HepG2 (cell line): ENCODE results near the gene RSF1. TPM values are rescaled to one million over a fixed set of nuclear protein-coding genes. Genes with fewer than 3 reads are reported as not detected.

ENCODE experiments used
- CBFB ChIP-seq: sonication (generic); formaldehyde crosslinking; IDR thresholded peaks from 2 replicates; pipeline ENCODE4 v1.4.0; 2020; ENCODE audit warnings: missing genetic modification reagents
- CBX1 ChIP-seq: IDR thresholded peaks from one replicate; pipeline ENCODE4 v1.6.1; 2016; ENCODE audit warnings: antibody characterized with exemption, low read depth
- FOSL1 ChIP-seq: sonication (generic); formaldehyde crosslinking; IDR thresholded peaks from 2 replicates; pipeline ENCODE4 v1.9.0; 2021; ENCODE audit warnings: missing genetic modification reagents, borderline replicate concordance
- HES4 ChIP-seq: sonication (generic); formaldehyde crosslinking; IDR thresholded peaks from 2 replicates; pipeline ENCODE4 v1.9.0; 2021; ENCODE audit warnings: mild to moderate bottlenecking, missing genetic modification reagents, borderline replicate concordance
- RFX1 ChIP-seq: fragments of 450-650 bp; IDR thresholded peaks from 2 replicates; pipeline ENCODE4 v1.6.1; 2017
- SMAD1 ChIP-seq: sonication (generic); formaldehyde crosslinking; IDR thresholded peaks from 2 replicates; pipeline ENCODE4 v1.4.0; 2020; ENCODE audit warnings: missing genetic modification reagents, low read depth, mild to moderate bottlenecking, borderline replicate concordance
- YEATS2 ChIP-seq: sonication (generic); formaldehyde crosslinking; IDR thresholded peaks from 2 replicates; pipeline ENCODE4 v1.4.0; 2020; ENCODE audit warnings: missing genetic modification reagents, borderline replicate concordance
- ZNF282 ChIP-seq: fragments of 450-650 bp; IDR thresholded peaks from 2 replicates; pipeline ENCODE4 v1.6.1; 2018; ENCODE audit not compliant: partially characterized antibody
- ZNF331 ChIP-seq: sonication (generic); formaldehyde crosslinking; IDR thresholded peaks from 2 replicates; pipeline ENCODE4 v1.4.0; 2020; ENCODE audit warnings: missing genetic modification reagents
- ZNF343 ChIP-seq: sonication (generic); formaldehyde crosslinking; IDR thresholded peaks from 2 replicates; pipeline ENCODE4 v1.4.0; 2020; ENCODE audit warnings: mild to moderate bottlenecking, missing genetic modification reagents
- ZNF501 ChIP-seq: sonication (generic); formaldehyde crosslinking; IDR thresholded peaks from 2 replicates; pipeline ENCODE4 v1.5.1; 2020; ENCODE audit warnings: mild to moderate bottlenecking, moderate library complexity, missing genetic modification reagents
- ZNF563 ChIP-seq: sonication (generic); formaldehyde crosslinking; IDR thresholded peaks from 2 replicates; pipeline ENCODE4 v1.8.0; 2022; ENCODE audit warnings: mild to moderate bottlenecking, moderate library complexity, missing genetic modification reagents
- ZNF746 ChIP-seq: sonication (generic); formaldehyde crosslinking; IDR thresholded peaks from 2 replicates; pipeline ENCODE4 v1.8.0; 2022; ENCODE audit warnings: mild to moderate bottlenecking, missing genetic modification reagents
- ZNF747 ChIP-seq: sonication (generic); formaldehyde crosslinking; IDR thresholded peaks from 2 replicates; pipeline ENCODE4 v1.8.1; 2023; ENCODE audit warnings: missing genetic modification reagents, mild to moderate bottlenecking, borderline replicate concordance
- ZSCAN31 ChIP-seq: sonication (generic); formaldehyde crosslinking; IDR thresholded peaks from 2 replicates; pipeline ENCODE4 v1.5.0; 2020; ENCODE audit warnings: low read depth, mild to moderate bottlenecking, missing genetic modification reagents
- polyA plus RNA-seq, 8 experiments: library from polyadenylated mRNA; depleted of rRNA in 3 of 8; stranded (reverse) in 7 of 8; unstranded in 1 of 8; fragments of >200 nt; fragmentation: Illumina TruSeq in 4 of 8; extraction: Trizol in 4 of 8; gene quantifications; 2 replicates each; pipeline versions ENCODE4 v1.2.1 to v1.2.3, GENCODE V29; 2011 to 2016; ENCODE audit warnings: low read depth in 4 of 8, missing spikeins in 1 of 8, mixed read lengths in 1 of 8; ENCODE audit not compliant: insufficient read depth in 1 of 8
- total RNA-seq, 5 experiments: library from RNA; depleted of rRNA; stranded (reverse); fragments of >200 nt; fragmentation: Illumina TruSeq; extraction: Trizol; gene quantifications; 2 replicates each; pipeline ENCODE4 v1.2.3, GENCODE V29; 2016; ENCODE audit warnings: low read depth in 1 of 5
- TF ChIP-seq, protein P1 (sequence below): sonication (generic); formaldehyde crosslinking; IDR thresholded peaks from 2 replicates; pipeline ENCODE4 v1.4.0; 2020; ENCODE audit warnings: missing genetic modification reagents
- TF ChIP-seq, protein P2 (sequence below): sonication (generic); formaldehyde crosslinking; IDR thresholded peaks from 2 replicates; pipeline ENCODE4 v1.9.0; 2021; ENCODE audit warnings: missing genetic modification reagents, mild to moderate bottlenecking, borderline replicate concordance
- TF ChIP-seq, protein P3 (sequence below): IDR thresholded peaks from 2 replicates; pipeline ENCODE4 v1.6.1; 2018; ENCODE audit warnings: missing genetic modification reagents, mild to moderate bottlenecking, missing compliant biosample characterization
- TF ChIP-seq, protein P4 (sequence below): sonication (generic); formaldehyde crosslinking; IDR thresholded peaks from 2 replicates; pipeline ENCODE4 v1.5.1; 2020; ENCODE audit warnings: mild to moderate bottlenecking, moderate library complexity, missing genetic modification reagents
- TF ChIP-seq, protein P5 (sequence below): sonication (generic); formaldehyde crosslinking; IDR thresholded peaks from 2 replicates; pipeline ENCODE4 v1.5.0; 2020; ENCODE audit warnings: mild to moderate bottlenecking, missing genetic modification reagents

The RSF1 gene
- total and polyA plus RNA-seq, 2 of the 13 experiments (the other 11 are each of a cell fraction or from before 2014, with no cell fraction given) = 15.5 to 33.1 TPM

DNA sequence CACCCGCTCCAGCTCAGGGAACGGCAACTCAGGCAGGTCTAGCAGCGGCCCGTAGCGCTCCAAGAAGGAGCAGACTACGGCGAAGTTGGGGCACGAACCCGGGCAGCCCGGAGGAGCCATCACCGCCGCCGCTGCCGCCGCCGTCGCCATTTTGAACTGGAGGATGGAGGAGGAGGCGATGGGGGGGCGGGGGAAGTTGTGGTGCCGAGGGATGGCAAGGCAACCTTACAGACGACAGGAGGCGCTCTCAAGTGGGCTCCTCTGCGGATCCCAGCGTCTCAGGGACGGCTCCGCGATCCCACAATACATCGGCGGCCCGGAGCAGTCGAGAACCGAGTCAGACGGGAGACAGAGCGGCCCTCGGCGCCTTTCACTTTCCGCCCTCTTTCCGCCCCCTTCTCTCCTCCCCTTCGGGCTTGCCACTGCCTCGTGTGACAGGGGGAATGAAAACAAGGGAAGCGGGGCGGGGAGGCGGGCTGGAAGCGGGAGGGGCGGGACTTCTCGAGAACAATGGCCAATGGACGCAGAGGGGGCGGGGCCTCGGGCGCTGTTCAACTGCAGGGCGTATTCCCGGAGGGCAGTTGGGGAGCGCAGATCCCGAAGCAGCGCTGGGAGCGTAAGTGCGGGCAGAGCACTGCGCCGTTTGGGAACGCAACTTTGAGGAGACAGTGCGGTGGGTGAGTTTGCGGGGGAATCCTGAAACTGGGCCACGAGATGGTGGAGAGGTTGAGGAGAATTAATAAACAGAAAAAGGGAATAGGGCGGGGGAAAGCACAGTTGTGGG is at the start of gene RSF1, which contains the start of gene AAMDC (continued):
- TF ChIP-seq, protein P1, sequence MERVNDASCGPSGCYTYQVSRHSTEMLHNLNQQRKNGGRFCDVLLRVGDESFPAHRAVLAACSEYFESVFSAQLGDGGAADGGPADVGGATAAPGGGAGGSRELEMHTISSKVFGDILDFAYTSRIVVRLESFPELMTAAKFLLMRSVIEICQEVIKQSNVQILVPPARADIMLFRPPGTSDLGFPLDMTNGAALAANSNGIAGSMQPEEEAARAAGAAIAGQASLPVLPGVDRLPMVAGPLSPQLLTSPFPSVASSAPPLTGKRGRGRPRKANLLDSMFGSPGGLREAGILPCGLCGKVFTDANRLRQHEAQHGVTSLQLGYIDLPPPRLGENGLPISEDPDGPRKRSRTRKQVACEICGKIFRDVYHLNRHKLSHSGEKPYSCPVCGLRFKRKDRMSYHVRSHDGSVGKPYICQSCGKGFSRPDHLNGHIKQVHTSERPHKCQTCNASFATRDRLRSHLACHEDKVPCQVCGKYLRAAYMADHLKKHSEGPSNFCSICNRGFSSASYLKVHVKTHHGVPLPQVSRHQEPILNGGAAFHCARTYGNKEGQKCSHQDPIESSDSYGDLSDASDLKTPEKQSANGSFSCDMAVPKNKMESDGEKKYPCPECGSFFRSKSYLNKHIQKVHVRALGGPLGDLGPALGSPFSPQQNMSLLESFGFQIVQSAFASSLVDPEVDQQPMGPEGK (CRISPR knock-in tag) = peak; percentile 75
- TF ChIP-seq, protein P2, sequence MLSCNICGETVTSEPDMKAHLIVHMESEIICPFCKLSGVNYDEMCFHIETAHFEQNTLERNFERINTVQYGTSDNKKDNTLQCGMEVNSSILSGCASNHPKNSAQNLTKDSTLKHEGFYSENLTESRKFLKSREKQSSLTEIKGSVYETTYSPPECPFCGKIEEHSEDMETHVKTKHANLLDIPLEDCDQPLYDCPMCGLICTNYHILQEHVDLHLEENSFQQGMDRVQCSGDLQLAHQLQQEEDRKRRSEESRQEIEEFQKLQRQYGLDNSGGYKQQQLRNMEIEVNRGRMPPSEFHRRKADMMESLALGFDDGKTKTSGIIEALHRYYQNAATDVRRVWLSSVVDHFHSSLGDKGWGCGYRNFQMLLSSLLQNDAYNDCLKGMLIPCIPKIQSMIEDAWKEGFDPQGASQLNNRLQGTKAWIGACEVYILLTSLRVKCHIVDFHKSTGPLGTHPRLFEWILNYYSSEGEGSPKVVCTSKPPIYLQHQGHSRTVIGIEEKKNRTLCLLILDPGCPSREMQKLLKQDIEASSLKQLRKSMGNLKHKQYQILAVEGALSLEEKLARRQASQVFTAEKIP (CRISPR knock-in tag) = no peak
- TF ChIP-seq CBX1 (peak; percentile 54), HES4 (CRISPR knock-in tag) (peak; percentile 37; the same call in 1 of the 2 replicates), ZSCAN31 (CRISPR knock-in tag) (no peak; the same call in 1 of the 2 replicates), SMAD1 (CRISPR knock-in tag) (no peak), ZNF331 (CRISPR knock-in tag) (peak; percentile 8; the same call in 1 of the 2 replicates), CBFB (CRISPR knock-in tag) (no peak), RFX1 (no peak), ZNF563 (CRISPR knock-in tag) (peak; percentile 77), ZNF747 (CRISPR knock-in tag) (peak; percentile 30; the same call in 1 of the 2 replicates), ZNF282 (no peak), FOSL1 (no peak), ZNF746 (CRISPR knock-in tag) (no peak), ZNF343 (no peak), ZNF501 (CRISPR knock-in tag) (peak; percentile 86), YEATS2 (CRISPR knock-in tag) (peak; percentile 62; the same call in 1 of the 2 replicates)
- TF ChIP-seq, protein P3, sequence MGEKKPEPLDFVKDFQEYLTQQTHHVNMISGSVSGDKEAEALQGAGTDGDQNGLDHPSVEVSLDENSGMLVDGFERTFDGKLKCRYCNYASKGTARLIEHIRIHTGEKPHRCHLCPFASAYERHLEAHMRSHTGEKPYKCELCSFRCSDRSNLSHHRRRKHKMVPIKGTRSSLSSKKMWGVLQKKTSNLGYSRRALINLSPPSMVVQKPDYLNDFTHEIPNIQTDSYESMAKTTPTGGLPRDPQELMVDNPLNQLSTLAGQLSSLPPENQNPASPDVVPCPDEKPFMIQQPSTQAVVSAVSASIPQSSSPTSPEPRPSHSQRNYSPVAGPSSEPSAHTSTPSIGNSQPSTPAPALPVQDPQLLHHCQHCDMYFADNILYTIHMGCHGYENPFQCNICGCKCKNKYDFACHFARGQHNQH (CRISPR knock-in tag) = peak; percentile 47
- TF ChIP-seq, protein P4, sequence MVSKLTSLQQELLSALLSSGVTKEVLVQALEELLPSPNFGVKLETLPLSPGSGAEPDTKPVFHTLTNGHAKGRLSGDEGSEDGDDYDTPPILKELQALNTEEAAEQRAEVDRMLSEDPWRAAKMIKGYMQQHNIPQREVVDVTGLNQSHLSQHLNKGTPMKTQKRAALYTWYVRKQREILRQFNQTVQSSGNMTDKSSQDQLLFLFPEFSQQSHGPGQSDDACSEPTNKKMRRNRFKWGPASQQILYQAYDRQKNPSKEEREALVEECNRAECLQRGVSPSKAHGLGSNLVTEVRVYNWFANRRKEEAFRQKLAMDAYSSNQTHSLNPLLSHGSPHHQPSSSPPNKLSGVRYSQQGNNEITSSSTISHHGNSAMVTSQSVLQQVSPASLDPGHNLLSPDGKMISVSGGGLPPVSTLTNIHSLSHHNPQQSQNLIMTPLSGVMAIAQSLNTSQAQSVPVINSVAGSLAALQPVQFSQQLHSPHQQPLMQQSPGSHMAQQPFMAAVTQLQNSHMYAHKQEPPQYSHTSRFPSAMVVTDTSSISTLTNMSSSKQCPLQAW = peak; percentile 53; the same call in 1 of the 2 replicates
- TF ChIP-seq, protein P5, sequence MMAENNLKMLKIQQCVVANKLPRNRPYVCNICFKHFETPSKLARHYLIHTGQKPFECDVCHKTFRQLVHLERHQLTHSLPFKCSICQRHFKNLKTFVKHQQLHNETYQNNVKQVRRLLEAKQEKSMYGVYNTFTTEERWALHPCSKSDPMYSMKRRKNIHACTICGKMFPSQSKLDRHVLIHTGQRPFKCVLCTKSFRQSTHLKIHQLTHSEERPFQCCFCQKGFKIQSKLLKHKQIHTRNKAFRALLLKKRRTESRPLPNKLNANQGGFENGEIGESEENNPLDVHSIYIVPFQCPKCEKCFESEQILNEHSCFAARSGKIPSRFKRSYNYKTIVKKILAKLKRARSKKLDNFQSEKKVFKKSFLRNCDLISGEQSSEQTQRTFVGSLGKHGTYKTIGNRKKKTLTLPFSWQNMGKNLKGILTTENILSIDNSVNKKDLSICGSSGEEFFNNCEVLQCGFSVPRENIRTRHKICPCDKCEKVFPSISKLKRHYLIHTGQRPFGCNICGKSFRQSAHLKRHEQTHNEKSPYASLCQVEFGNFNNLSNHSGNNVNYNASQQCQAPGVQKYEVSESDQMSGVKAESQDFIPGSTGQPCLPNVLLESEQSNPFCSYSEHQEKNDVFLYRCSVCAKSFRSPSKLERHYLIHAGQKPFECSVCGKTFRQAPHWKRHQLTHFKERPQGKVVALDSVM (CRISPR knock-in tag) = no peak; the same call in 1 of the 2 replicates
